Neural cell (in vitro differentiated cells): ENCODE data around the gene PLCB1. TPM values are rescaled to one million over a fixed set of nuclear protein-coding genes. Genes with fewer than 3 reads are reported as not detected.

Experiments used
- H2AFZ ChIP-seq: fragments of 200-600, 300-800 bp; sonication (generic), shearing (Covaris generic); 2 replicates; pipeline ENCODE4 v1.6.0; 2014; ENCODE audit warnings: low read depth, mild to moderate bottlenecking, antibody characterized with exemption, low read length, moderate library complexity
- H3F3A ChIP-seq: fragments of 200-600 bp; shearing (Covaris generic); 2 replicates; pipeline ENCODE4 v1.6.1; 2016; ENCODE audit warnings: mild to moderate bottlenecking, moderate library complexity, mixed read lengths, antibody characterized with exemption, low read length; ENCODE audit not compliant: insufficient read depth, poor library complexity, severe bottlenecking
- H3K27ac ChIP-seq: fragments of 200-600, 300-800 bp; sonication (generic), shearing (Covaris generic); 2 replicates; pipeline ENCODE4 v1.5.1; 2014; ENCODE audit warnings: mild to moderate bottlenecking, low read length, moderate library complexity
- H3K27me3 ChIP-seq: fragments of 300-800, 200-600 bp; sonication (generic), shearing (Covaris generic); 2 replicates; pipeline ENCODE4 v1.6.0; 2014; ENCODE audit warnings: mild to moderate bottlenecking, low read depth, low read length, moderate library complexity; ENCODE audit not compliant: insufficient read depth
- H3K36me3 ChIP-seq: fragments of 300-800, 200-600 bp; sonication (generic), shearing (Covaris generic); 2 replicates; pipeline ENCODE4 v1.5.1; 2014; ENCODE audit warnings: mild to moderate bottlenecking, antibody characterized with exemption, low read length, moderate library complexity; ENCODE audit not compliant: insufficient read depth
- H3K4me2 ChIP-seq: fragments of 300-800, 200-600 bp; sonication (generic), shearing (Covaris generic); 2 replicates; pipeline ENCODE4 v1.6.0; 2014; ENCODE audit warnings: mild to moderate bottlenecking, low read length
- H3K4me3 ChIP-seq: fragments of 300-800, 200-600 bp; sonication (generic), shearing (Covaris generic); 2 replicates; pipeline ENCODE4 v1.5.1; 2014; ENCODE audit warnings: mild to moderate bottlenecking, low read length, moderate library complexity
- H3K79me2 ChIP-seq: fragments of 200-600 bp; shearing (Covaris generic); replicated peaks from 2 replicates; pipeline ENCODE4 v1.6.0; 2014; ENCODE audit warnings: mild to moderate bottlenecking, low read length, moderate library complexity; ENCODE audit not compliant: insufficient read depth
- H3K9ac ChIP-seq: fragments of 300-800, 200-600 bp; sonication (generic), shearing (Covaris generic); 2 replicates; pipeline ENCODE4 v1.6.1; 2016; ENCODE audit warnings: mild to moderate bottlenecking, low read length, mixed read lengths
- H3K9me2 ChIP-seq: fragments of 200-600 bp; shearing (Covaris generic); 2 replicates; pipeline ENCODE4 v1.6.1; 2016; ENCODE audit warnings: mild to moderate bottlenecking, low read length, mixed read lengths; ENCODE audit not compliant: insufficient read depth
- H3K9me3 ChIP-seq: fragments of 200-600, 300-800 bp; sonication (generic), shearing (Covaris generic); 2 replicates; pipeline ENCODE4 v1.6.1; 2016; ENCODE audit warnings: mild to moderate bottlenecking, mixed run types, low read length, moderate library complexity, mixed read lengths
- H4K20me1 ChIP-seq: fragments of 200-600 bp; shearing (Covaris generic); 2 replicates; pipeline ENCODE4 v1.6.1; 2016; ENCODE audit warnings: mild to moderate bottlenecking, mixed run types; ENCODE audit not compliant: insufficient read depth
- CTCF ChIP-seq: fragments of 450-650 bp; IDR thresholded peaks from 2 replicates; pipeline ENCODE4 v1.5.1; 2014; ENCODE audit warnings: antibody characterized with exemption, mild to moderate bottlenecking, moderate library complexity; ENCODE audit not compliant: poor library complexity, severe bottlenecking
- EP300 ChIP-seq: fragments of 450-650 bp; conservative IDR thresholded peaks from 2 replicates; pipeline ENCODE4 v1.6.1; 2014; ENCODE audit warnings: antibody characterized with exemption, mild to moderate bottlenecking, moderate library complexity; ENCODE audit not compliant: poor library complexity, severe bottlenecking
- EZH2 ChIP-seq: fragments of 200-600, 300-800 bp; shearing (Covaris generic), sonication (generic); IDR thresholded peaks from 2 replicates; pipeline ENCODE4 v1.6.1; 2014; ENCODE audit warnings: antibody characterized with exemption, low read length, borderline replicate concordance, mild to moderate bottlenecking; ENCODE audit not compliant: insufficient read depth, poor library complexity, severe bottlenecking
- MXI1 ChIP-seq: fragments of 450-650 bp; conservative IDR thresholded peaks from 2 replicates; pipeline ENCODE4 v1.6.1; 2014; ENCODE audit warnings: antibody characterized with exemption, mild to moderate bottlenecking; ENCODE audit not compliant: poor library complexity, severe bottlenecking
- POLR2AphosphoS5 ChIP-seq: IDR thresholded peaks from 2 replicates; pipeline ENCODE4 v1.6.1; 2012
- RAD21 ChIP-seq: fragments of 450-650 bp; conservative IDR thresholded peaks from 2 replicates; pipeline ENCODE4 v1.6.1; 2014; ENCODE audit warnings: antibody characterized with exemption, mild to moderate bottlenecking, moderate library complexity
- REST ChIP-seq: IDR thresholded peaks from 2 replicates; pipeline ENCODE4 v1.6.1; 2012; ENCODE audit warnings: borderline replicate concordance
- SMC3 ChIP-seq: fragments of 450-650 bp; conservative IDR thresholded peaks from 2 replicates; pipeline ENCODE4 v1.6.1; 2014; ENCODE audit warnings: antibody characterized with exemption, mild to moderate bottlenecking, moderate library complexity; ENCODE audit not compliant: poor library complexity
- TAF1 ChIP-seq: IDR thresholded peaks from 2 replicates; pipeline ENCODE4 v1.6.1; 2012; ENCODE audit warnings: low read depth
- polyA plus RNA-seq: library from polyadenylated mRNA; depleted of rRNA; stranded (reverse); fragments of >200 nt; gene quantifications from 2 replicates; pipeline ENCODE4 v1.2.3, GENCODE V29; 2014

Gene PLCB1
- polyA plus RNA-seq, 1 donor from 2014 or later, result 11.4 TPM

GRCh38 chr20:8089668-8090067 lies 42.4 kb upstream of the PLCB1 start:
- Histone ChIP-seq H2AFZ (no peak overlapping the region), H3K9me2 (no peaks in the 10 kb centered on the region), H3K36me3 (no peaks in the 10 kb centered on the region), H3K4me2 (no peak overlapping the region), H3F3A (no peaks in the 10 kb centered on the region), H3K79me2 (no peaks in the 10 kb centered on the region), H4K20me1 (no peaks in the 10 kb centered on the region), H3K9me3 (no peaks in the 10 kb centered on the region), H3K27me3 (no peaks in the 10 kb centered on the region), H3K4me3 (no peak overlapping the region), H3K27ac (no peak overlapping the region), H3K9ac (no peak overlapping the region)
- no peak for TF ChIP-seq EP300
- no peak for TF ChIP-seq MXI1
- TF ChIP-seq REST, result no peak
- no peak for TF ChIP-seq EZH2
- TF ChIP-seq CTCF, result no peak
- TF ChIP-seq TAF1, result no peak
- TF ChIP-seq POLR2AphosphoS5, result no peak
- no peak for TF ChIP-seq RAD21
- TF ChIP-seq SMC3, result no peak

DNA sequence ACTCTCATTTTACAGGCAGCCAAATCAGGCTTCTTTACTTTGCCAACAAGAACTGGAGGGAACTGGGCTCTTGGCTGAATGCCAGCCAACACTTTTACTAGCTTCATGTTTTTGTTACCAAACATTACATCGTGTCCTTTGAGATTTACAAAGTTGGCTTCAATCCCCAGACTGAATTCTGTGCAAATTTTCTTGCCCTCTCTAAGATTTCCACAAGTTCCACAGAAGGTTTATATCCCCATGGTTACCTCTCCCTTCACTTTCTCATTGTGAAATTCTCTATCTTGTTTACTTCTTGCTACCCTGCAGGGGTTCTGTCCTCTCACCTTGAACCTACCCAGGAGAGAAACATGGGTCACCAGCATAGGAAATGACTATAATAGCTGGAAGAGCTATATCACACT lies 37.6 kb upstream of the PLCB1 start:
- Histone ChIP-seq H3F3A (no peaks in the 10 kb centered on the region), H3K4me3 (no peak overlapping the region), H2AFZ (no peak overlapping the region), H3K9me3 (no peaks in the 10 kb centered on the region), H3K27me3 (no peaks in the 10 kb centered on the region), H3K9ac (no peak overlapping the region), H3K36me3 (no peaks in the 10 kb centered on the region), H3K27ac (no peak overlapping the region), H3K4me2 (no peak overlapping the region), H3K9me2 (no peaks in the 10 kb centered on the region), H4K20me1 (no peaks in the 10 kb centered on the region), H3K79me2 (no peaks in the 10 kb centered on the region)
- TF ChIP-seq SMC3, result no peak
- TF ChIP-seq REST, result no peak
- no peak for TF ChIP-seq EZH2
- TF ChIP-seq CTCF, result no peak
- no peak for TF ChIP-seq TAF1
- TF ChIP-seq POLR2AphosphoS5, result no peak
- TF ChIP-seq RAD21, result no peak
- TF ChIP-seq EP300, result no peak
- no peak for TF ChIP-seq MXI1
